SK-N-MC (cell line): ENCODE data around the gene SCGB1A1.
"Not testable (repeated sequence)": the region's sequence is repeated elsewhere in the genome, so short reads cannot be mapped to it uniquely, and the experiment has no call there.

ENCODE experiments used
- DNase-seq: peaks from one replicate; pipeline ENCODE4 v3.0.0-alpha.2; 2011; ENCODE audit warnings: low read depth, low spot score
- H3K27ac ChIP-seq: fragments of 200-600 bp; sonication (generic); 2 replicates; pipeline ENCODE4 v1.5.1; 2016; ENCODE audit warnings: mixed run types
- H3K36me3 ChIP-seq: fragments of 200-600 bp; sonication (generic); 2 replicates; pipeline ENCODE4 v1.6.1; 2017; ENCODE audit warnings: antibody characterized with exemption, low read length, mixed read lengths; ENCODE audit not compliant: insufficient read depth
- H3K4me3 ChIP-seq: fragments of 200-600 bp; sonication (generic); 2 replicates; pipeline ENCODE4 v1.5.1; 2016
- H3K9ac ChIP-seq: fragments of 200-600 bp; sonication (generic); 2 replicates; pipeline ENCODE4 v1.8.0; 2017; ENCODE audit warnings: mixed run types, mixed read lengths; ENCODE audit not compliant: insufficient read length
- H3K9me3 ChIP-seq: fragments of 200-600 bp; sonication (generic); 2 replicates; pipeline ENCODE4 v1.6.1; 2017; ENCODE audit warnings: low read depth, mild to moderate bottlenecking, antibody characterized with exemption, low read length, moderate library complexity, mixed read lengths
- EZH2 ChIP-seq: fragments of 200-600 bp; sonication (generic); IDR thresholded peaks from one replicate; pipeline ENCODE4 v1.6.1; 2017; ENCODE audit warnings: antibody characterized with exemption
- FOXP2 ChIP-seq: optimal IDR thresholded peaks from 2 replicates; pipeline ENCODE3; 2011; ENCODE audit warnings: mild to moderate bottlenecking, moderate library complexity; ENCODE audit not compliant: insufficient read depth; ENCODE audit errors: extremely low read length, control extremely low read depth
- POLR2AphosphoS5 ChIP-seq: IDR thresholded peaks from 2 replicates; pipeline ENCODE4 v1.6.1; 2012; ENCODE audit warnings: mild to moderate bottlenecking, low read depth, low read length, borderline replicate concordance

Gene SCGB1A1

DNA sequence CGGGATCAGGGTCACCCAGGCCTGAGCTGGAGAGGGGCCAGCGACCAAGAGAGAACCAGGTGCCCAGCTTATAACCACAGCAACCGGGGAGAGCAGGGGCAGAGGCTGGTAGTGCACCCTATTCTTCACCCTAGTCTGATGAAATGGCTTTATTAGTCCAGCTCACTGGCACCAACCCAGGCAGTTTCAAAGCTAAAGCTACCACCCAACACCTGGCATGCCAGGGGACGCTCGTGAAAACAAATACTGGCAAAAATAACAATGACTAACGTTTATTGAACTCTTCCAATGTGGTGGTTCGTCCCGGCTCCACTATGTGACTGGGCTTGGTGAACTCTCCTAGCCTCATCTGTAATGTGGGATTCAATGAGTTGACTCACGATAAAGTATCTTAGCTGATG, 30.6 kb downstream of the SCGB1A1 start:
- no peak for TF ChIP-seq FOXP2
- TF ChIP-seq POLR2AphosphoS5: no peak
- TF ChIP-seq EZH2: no peak
- H3K9me3 ChIP-seq: no peaks in the 10 kb centered on the region
- H3K27ac ChIP-seq: no peak overlapping the region
- no peak for DNase-seq
- no peak overlapping the region for H3K9ac ChIP-seq
- H3K4me3 ChIP-seq: no peak overlapping the region
- no peaks in the 10 kb centered on the region for H3K36me3 ChIP-seq

DNA sequence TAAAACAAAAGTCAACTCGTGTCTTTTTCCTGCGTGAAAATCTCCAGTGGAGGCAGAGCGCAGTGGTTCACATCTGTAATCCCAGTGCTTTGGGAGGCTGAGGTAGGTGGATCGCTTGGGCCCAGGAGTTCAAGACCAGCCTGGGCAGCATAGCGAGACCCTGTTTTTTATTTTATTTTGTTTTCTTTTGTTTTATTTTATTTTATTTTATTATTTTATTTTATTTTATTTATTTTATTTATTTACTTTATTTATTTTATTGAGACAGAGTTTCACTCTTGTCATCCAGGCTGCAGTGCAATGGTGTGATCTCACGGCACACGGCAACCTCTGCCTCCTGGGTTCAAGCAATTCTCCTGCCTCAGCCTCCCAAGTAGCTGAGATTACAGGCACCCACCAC, 31.1 kb downstream of the SCGB1A1 start:
- DNase-seq, H3K9me3 ChIP-seq, H3K4me3 ChIP-seq, H3K9ac ChIP-seq, H3K27ac ChIP-seq, H3K36me3 ChIP-seq: not testable (repeated sequence)

DNA sequence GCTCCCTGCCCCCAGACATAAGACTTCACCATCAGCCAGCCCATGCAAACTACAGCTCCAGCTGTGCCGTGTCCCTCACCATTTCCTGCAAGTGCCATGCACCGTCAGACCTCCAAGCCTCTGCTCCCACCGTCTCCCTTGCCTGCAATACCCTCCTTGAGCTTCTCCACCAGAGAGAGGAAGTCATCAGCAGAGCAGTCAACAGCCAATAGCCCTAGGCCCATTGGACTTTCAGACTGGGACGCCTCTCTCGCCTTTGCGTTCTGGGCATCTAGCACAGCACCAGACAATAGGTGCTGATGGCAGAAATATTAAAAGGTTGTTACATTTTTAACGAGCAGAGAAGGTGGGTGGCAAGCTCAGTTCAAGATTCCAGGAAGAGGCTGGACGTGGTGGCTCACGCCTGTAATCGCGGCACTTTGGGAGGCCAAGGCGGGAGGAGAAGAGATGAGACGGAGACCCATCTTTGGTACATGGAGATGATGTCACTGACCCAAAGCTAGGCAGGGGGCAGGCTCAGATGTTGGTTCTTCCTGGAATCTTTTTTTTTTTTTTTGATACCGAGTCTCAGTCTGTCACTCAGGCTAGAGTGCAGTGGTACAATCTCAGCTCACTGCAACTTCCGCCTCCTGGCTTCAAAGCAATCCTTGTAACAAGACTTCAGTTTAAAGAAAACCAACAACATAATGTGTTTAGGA, 31.9 kb downstream of the SCGB1A1 start:
- no peaks in the 10 kb centered on the region for H3K9me3 ChIP-seq
- H3K9ac ChIP-seq: no peak overlapping the region
- no peak for TF ChIP-seq EZH2
- TF ChIP-seq FOXP2: no peak
- TF ChIP-seq POLR2AphosphoS5: no peak
- DNase-seq: no peak
- no peak overlapping the region for H3K27ac ChIP-seq
- H3K36me3 ChIP-seq: no peaks in the 10 kb centered on the region
- no peak overlapping the region for H3K4me3 ChIP-seq

DNA sequence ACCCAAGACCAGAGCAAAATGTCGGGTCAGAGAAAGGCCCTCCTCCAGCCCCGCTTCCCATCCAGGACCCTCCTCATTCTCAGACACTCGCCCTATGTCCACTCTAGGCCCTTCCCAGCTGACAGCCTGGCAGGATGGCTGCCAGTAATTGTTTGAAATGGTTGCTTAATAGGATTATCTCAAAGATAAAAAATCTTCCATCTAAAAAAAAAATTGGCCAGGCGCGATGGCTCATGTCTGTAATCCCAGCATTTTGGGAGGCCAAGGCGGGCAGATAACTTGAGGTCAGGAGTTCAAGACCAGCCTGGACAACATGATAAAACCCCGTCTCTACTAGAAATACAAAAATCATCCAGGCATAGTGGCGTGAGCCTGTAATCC, 32.4 kb downstream of the SCGB1A1 start:
- no peak overlapping the region for H3K4me3 ChIP-seq
- no peak for DNase-seq
- TF ChIP-seq POLR2AphosphoS5 (no peak), EZH2 (no peak), FOXP2 (no peak)
- H3K9ac ChIP-seq: no peak overlapping the region
- no peaks in the 10 kb centered on the region for H3K36me3 ChIP-seq
- H3K9me3 ChIP-seq: no peaks in the 10 kb centered on the region
- H3K27ac ChIP-seq: no peak overlapping the region

- no peak for DNase-seq
These were observed 33.4 kb downstream of the SCGB1A1 start for GRCh38 chr11:62452261-62452660.

DNA sequence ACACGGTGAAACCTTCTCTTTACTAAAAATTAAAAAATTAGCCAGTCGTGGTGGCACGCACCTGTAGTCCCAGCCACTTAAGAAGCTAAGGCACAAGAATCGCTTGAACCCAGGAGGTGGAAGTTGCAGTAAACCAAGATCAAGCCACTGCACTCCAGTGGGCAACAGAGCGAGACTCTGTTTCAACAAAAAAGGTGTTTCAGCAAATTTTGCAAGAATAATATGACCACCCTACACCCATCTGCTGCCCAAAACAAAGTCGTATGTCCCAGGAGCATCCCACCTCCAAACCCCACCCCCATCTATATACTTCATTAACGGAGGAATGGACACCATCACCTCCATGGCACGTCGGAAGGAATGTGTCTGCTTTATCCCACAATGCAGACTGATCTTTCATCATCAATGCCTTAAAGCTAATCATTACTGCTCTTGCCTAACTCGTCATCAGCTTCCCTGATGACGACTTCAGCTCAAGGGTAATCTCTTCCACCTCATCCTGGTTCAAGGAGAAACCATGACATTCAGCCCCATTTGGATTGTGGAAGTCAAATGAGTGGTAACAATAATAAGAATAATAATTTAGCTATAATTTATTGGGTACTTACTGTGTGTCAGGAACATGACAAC, 34.1 kb downstream of the SCGB1A1 start:
- Histone ChIP-seq H3K9ac (no peak overlapping the region), H3K27ac (no peak overlapping the region), H3K36me3 (no peaks in the 10 kb centered on the region), H3K9me3 (no peaks in the 10 kb centered on the region), H3K4me3 (no peak overlapping the region)
- TF ChIP-seq FOXP2 (no peak), EZH2 (no peak), POLR2AphosphoS5 (no peak)
- no peak for DNase-seq

More at GRCh38 chr11:62452261-62452660, 33.4 kb downstream of the SCGB1A1 start:
- Histone ChIP-seq H3K4me3 (no peak overlapping the region), H3K36me3 (no peaks in the 10 kb centered on the region), H3K9ac (no peak overlapping the region), H3K27ac (no peak overlapping the region), H3K9me3 (no peaks in the 10 kb centered on the region)
- TF ChIP-seq EZH2: no peak
- TF ChIP-seq FOXP2: no peak
- TF ChIP-seq POLR2AphosphoS5: no peak

DNA sequence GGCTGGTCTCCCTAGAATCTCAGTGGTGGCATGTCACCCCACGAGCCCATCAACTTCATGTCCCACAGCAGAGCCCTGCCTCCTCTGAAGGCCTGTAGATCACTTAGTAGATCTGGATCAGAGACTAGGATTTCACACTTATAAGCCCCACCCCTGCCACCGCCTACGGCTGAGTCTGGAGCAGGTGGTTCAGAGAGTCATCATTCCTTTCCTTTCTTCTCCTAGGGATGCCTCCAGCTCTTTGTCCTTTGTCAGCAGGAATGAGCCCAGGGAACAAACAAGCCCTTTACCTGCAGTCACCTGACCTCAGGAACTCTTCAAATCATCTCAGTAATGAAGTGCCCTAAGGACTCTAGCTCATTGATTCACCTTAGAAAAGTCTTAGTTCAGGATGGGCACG, 37.8 kb downstream of the SCGB1A1 start:
- no peaks in the 10 kb centered on the region for H3K9me3 ChIP-seq
- no peak overlapping the region for H3K9ac ChIP-seq
- H3K36me3 ChIP-seq: no peaks in the 10 kb centered on the region
- DNase-seq: no peak
- TF ChIP-seq EZH2 (no peak), FOXP2 (no peak), POLR2AphosphoS5 (no peak)
- H3K4me3 ChIP-seq: no peak overlapping the region
- H3K27ac ChIP-seq: no peak overlapping the region

GRCh38 chr11:62457478-62457877, 38.6 kb downstream of the SCGB1A1 start:
- no peak for DNase-seq
- TF ChIP-seq EZH2 (no peak), POLR2AphosphoS5 (no peak), FOXP2 (no peak)
- H3K9ac ChIP-seq: no peak overlapping the region
- H3K9me3 ChIP-seq: no peaks in the 10 kb centered on the region
- H3K4me3 ChIP-seq: no peak overlapping the region
- H3K27ac ChIP-seq: no peak overlapping the region
- no peaks in the 10 kb centered on the region for H3K36me3 ChIP-seq
